Nephron progenitor cell (in vitro differentiated cells): ENCODE results near the gene UBE2QL1.

ENCODE experiments used
- DNase-seq: peaks from one replicate; pipeline ENCODE4 v3.0.0; 2021
- H3K27ac Mint-ChIP-seq: 2 replicates; pipeline ENCODE4 v1.8.0; 2021; ENCODE audit warnings: mild to moderate bottlenecking, moderate library complexity, mixed read lengths
- H3K27me3 Mint-ChIP-seq: 2 replicates; pipeline ENCODE4 v1.8.0; 2021; ENCODE audit warnings: mild to moderate bottlenecking, low read depth, mixed read lengths; ENCODE audit not compliant: poor library complexity
- H3K36me3 Mint-ChIP-seq: 2 replicates; pipeline ENCODE4 v1.8.0; 2021; ENCODE audit warnings: low read depth, mixed read lengths
- H3K4me1 Mint-ChIP-seq: 2 replicates; pipeline ENCODE4 v1.8.0; 2021; ENCODE audit warnings: mixed read lengths
- H3K4me3 Mint-ChIP-seq: 2 replicates; pipeline ENCODE4 v1.8.0; 2021; ENCODE audit warnings: mild to moderate bottlenecking, moderate library complexity, mixed read lengths
- H3K9me3 Mint-ChIP-seq: 2 replicates; pipeline ENCODE4 v1.8.0; 2021; ENCODE audit warnings: mild to moderate bottlenecking, moderate library complexity, mixed read lengths
- TF ChIP-seq, protein P1 (sequence below): fragments of 200-600 bp; sonication (generic); IDR thresholded peaks from 2 replicates; pipeline ENCODE4 v1.5.0; 2021; ENCODE audit warnings: antibody characterized with exemption

The UBE2QL1 gene

DNA sequence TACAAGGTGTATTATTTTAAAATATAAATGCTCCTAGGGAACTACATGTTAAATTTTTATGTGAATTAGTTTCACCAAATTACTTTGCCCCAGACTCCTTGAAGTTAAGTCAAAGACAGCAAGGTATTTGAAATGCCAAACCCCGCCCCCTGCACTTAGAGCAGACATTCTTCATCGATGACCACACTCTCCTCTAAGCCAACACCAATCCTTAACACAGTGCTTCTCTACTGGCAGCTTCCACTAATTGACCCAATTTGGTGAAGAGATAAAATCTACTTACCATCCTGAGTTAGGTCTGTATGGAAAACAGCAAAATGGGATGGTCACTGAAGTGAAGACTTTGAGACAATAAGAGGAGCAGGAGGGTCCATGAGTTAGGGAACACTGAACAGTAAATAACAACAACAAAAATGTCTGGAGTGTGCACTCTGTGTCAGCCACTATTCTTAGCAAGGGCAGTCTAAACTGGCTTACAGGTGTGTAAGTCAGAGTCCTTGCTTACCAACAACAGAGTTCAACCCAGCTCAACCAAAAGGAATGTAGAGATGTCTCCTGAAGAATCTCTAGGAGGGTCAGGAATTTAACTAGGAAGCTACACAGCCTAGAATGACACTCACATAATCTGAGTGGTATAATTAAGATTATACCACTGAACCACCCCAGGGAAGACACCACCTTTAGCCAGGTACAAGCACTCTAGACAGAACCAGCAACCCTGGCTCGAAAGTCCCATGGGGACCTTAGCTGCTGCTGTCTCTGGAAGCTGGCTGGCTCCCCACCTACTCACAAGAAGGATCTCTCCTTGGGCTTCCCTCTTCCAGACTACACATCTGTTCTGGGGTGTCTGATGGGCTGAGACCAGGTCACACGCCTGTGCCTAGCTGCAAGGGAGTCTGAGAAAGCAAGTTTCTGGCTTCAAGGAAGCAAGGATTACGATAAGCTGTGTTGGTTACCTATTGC, 8.8 kb upstream of the UBE2QL1 start:
- Mint-ChIP-seq H3K27ac (no peak overlapping the region), H3K4me3 (no peak overlapping the region), H3K27me3 (peaks cover 65% of the 10 kb centered on the region), H3K36me3 (no peaks in the 10 kb centered on the region), H3K9me3 (peaks cover 34% of the 10 kb centered on the region), H3K4me1 (no peaks in the 10 kb centered on the region)
- TF ChIP-seq, protein P1, sequence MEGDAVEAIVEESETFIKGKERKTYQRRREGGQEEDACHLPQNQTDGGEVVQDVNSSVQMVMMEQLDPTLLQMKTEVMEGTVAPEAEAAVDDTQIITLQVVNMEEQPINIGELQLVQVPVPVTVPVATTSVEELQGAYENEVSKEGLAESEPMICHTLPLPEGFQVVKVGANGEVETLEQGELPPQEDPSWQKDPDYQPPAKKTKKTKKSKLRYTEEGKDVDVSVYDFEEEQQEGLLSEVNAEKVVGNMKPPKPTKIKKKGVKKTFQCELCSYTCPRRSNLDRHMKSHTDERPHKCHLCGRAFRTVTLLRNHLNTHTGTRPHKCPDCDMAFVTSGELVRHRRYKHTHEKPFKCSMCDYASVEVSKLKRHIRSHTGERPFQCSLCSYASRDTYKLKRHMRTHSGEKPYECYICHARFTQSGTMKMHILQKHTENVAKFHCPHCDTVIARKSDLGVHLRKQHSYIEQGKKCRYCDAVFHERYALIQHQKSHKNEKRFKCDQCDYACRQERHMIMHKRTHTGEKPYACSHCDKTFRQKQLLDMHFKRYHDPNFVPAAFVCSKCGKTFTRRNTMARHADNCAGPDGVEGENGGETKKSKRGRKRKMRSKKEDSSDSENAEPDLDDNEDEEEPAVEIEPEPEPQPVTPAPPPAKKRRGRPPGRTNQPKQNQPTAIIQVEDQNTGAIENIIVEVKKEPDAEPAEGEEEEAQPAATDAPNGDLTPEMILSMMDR = no peak
- DNase-seq = no peak

DNA sequence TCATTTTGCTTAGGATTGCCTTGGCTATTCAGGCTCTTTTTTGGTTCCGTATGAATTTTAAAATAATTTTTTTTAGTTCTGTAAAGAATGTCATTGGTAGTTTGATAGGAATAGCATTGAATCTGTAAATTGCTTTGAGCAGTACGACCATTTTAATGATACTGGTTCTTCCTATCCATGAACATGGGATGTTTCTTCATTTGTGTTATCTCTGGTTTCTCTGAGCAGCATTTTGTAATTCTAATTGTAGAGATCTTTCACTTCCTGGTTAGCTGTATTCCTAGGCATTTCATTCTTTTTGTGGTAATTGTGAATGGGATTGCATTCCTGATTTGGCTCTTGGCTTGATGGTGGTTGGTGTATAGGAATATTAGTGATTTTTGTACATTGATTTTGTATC, 6.3 kb upstream of the UBE2QL1 start:
- H3K36me3 Mint-ChIP-seq = no peaks in the 10 kb centered on the region
- H3K27ac Mint-ChIP-seq = no peak overlapping the region
- H3K4me3 Mint-ChIP-seq = no peak overlapping the region
- DNase-seq = no peak
- peaks cover 34% of the 10 kb centered on the region for H3K9me3 Mint-ChIP-seq
- TF ChIP-seq, protein P1 = no peak
- H3K27me3 Mint-ChIP-seq = peaks cover 59% of the 10 kb centered on the region
- no peaks in the 10 kb centered on the region for H3K4me1 Mint-ChIP-seq

DNA sequence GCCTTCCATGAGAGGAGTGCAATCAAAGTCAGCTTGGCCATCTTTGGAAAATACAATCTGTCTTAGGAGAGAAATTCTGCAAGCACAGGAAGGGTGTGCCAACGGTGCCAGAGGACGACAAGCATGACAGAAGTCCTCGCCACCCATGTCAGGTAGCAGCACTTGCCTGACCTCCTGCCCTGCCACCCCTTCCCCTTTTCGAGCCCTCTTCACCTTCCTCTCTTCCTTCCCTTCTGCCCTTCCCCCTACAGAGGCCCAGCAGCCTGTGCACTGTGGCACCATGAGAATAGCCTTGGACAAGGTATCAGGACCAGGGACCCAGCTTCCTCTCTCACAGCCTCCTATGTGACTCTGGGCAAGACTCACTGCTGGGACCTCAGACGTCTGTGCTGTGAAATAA, 5.3 kb upstream of the UBE2QL1 start:
- Mint-ChIP-seq H3K27me3 (peaks cover 55% of the 10 kb centered on the region), H3K9me3 (peaks cover 34% of the 10 kb centered on the region), H3K36me3 (no peaks in the 10 kb centered on the region), H3K4me3 (no peak overlapping the region), H3K4me1 (no peaks in the 10 kb centered on the region), H3K27ac (no peak overlapping the region)
- no peak for DNase-seq
- TF ChIP-seq, protein P1 = no peak

DNA sequence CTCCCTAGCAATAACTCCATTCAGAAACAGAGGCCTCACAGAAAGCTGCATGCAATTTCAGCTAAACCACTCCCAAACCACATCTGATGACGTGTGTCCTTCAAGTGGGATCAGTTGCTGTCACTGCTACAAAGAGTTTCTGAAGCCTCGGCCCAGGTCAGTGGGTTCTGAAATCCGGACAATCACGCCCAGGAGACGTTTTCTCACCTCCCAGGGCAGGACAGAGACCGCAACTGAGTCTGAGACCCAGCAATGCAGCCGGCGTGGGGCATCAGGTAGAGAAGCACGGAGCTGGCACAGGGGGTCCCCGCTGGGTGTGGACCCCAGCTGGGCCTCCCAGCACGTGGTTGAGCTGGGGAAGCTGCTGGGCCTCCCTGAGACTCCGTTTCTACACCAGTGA, 2.6 kb upstream of the UBE2QL1 start:
- Mint-ChIP-seq H3K9me3 (peaks cover 16% of the 10 kb centered on the region), H3K4me3 (no peak overlapping the region), H3K36me3 (no peaks in the 10 kb centered on the region), H3K27ac (no peak overlapping the region), H3K27me3 (peaks cover 68% of the 10 kb centered on the region), H3K4me1 (peaks cover 17% of the 10 kb centered on the region)
- no peak for DNase-seq
- TF ChIP-seq, protein P1 = no peak

DNA sequence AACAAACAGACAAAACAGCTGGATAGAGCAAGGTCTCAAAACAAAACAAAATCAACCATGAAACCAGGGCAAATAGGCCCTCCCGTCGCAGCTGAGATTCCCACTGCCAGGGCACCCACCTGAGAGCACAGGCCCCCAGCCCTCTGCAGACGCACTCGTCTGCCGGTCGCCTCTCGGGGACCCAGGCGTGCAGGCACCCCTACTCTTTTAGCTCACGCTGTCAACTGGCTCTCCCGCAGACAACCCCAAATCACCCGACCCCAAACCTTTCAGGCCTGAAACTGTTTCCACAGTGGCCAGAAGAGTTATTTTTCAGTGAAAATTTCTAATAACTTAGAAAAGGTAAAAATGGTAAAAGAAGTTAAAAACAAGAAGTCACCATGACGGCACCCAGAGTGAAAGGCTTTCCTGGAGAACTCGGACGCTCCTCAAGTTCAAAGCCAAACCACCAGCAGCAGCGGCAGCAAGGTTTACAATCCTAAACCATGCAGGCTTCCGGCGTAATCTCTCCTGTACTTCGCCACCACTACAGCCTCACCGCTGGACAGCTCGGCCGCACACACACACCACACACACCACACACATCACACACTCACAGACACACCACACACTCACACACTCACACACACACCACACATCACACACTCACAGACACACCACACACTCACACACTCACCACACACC, 1.9 kb upstream of the UBE2QL1 start:
- H3K27me3 Mint-ChIP-seq = peaks cover 68% of the 10 kb centered on the region
- peaks cover 17% of the 10 kb centered on the region for H3K4me1 Mint-ChIP-seq
- H3K36me3 Mint-ChIP-seq = no peaks in the 10 kb centered on the region
- no peak for DNase-seq
- H3K4me3 Mint-ChIP-seq = no peak overlapping the region
- peaks cover 13% of the 10 kb centered on the region for H3K9me3 Mint-ChIP-seq
- TF ChIP-seq, protein P1 = no peak
- no peak overlapping the region for H3K27ac Mint-ChIP-seq
